Neural cell (in vitro differentiated cells): ENCODE measurements around the gene LNX2. TPM values are rescaled to one million over a fixed set of nuclear protein-coding genes. Genes with fewer than 3 reads are reported as not detected.

Experiments used
- H2AFZ ChIP-seq: fragments of 200-600, 300-800 bp; sonication (generic), shearing (Covaris generic); 2 replicates; pipeline ENCODE4 v1.6.0; 2014; ENCODE audit warnings: low read depth, mild to moderate bottlenecking, antibody characterized with exemption, low read length, moderate library complexity
- H3F3A ChIP-seq: fragments of 200-600 bp; shearing (Covaris generic); 2 replicates; pipeline ENCODE4 v1.6.1; 2016; ENCODE audit warnings: mild to moderate bottlenecking, moderate library complexity, mixed read lengths, antibody characterized with exemption, low read length; ENCODE audit not compliant: insufficient read depth, poor library complexity, severe bottlenecking
- H3K27ac ChIP-seq: fragments of 200-600, 300-800 bp; sonication (generic), shearing (Covaris generic); 2 replicates; pipeline ENCODE4 v1.5.1; 2014; ENCODE audit warnings: mild to moderate bottlenecking, low read length, moderate library complexity
- H3K27me3 ChIP-seq: fragments of 300-800, 200-600 bp; sonication (generic), shearing (Covaris generic); 2 replicates; pipeline ENCODE4 v1.6.0; 2014; ENCODE audit warnings: mild to moderate bottlenecking, low read depth, low read length, moderate library complexity; ENCODE audit not compliant: insufficient read depth
- H3K36me3 ChIP-seq: fragments of 300-800, 200-600 bp; sonication (generic), shearing (Covaris generic); 2 replicates; pipeline ENCODE4 v1.5.1; 2014; ENCODE audit warnings: mild to moderate bottlenecking, antibody characterized with exemption, low read length, moderate library complexity; ENCODE audit not compliant: insufficient read depth
- H3K4me2 ChIP-seq: fragments of 300-800, 200-600 bp; sonication (generic), shearing (Covaris generic); 2 replicates; pipeline ENCODE4 v1.6.0; 2014; ENCODE audit warnings: mild to moderate bottlenecking, low read length
- H3K4me3 ChIP-seq: fragments of 300-800, 200-600 bp; sonication (generic), shearing (Covaris generic); 2 replicates; pipeline ENCODE4 v1.5.1; 2014; ENCODE audit warnings: mild to moderate bottlenecking, low read length, moderate library complexity
- H3K79me2 ChIP-seq: fragments of 200-600 bp; shearing (Covaris generic); replicated peaks from 2 replicates; pipeline ENCODE4 v1.6.0; 2014; ENCODE audit warnings: mild to moderate bottlenecking, low read length, moderate library complexity; ENCODE audit not compliant: insufficient read depth
- H3K9ac ChIP-seq: fragments of 300-800, 200-600 bp; sonication (generic), shearing (Covaris generic); 2 replicates; pipeline ENCODE4 v1.6.1; 2016; ENCODE audit warnings: mild to moderate bottlenecking, low read length, mixed read lengths
- H3K9me2 ChIP-seq: fragments of 200-600 bp; shearing (Covaris generic); 2 replicates; pipeline ENCODE4 v1.6.1; 2016; ENCODE audit warnings: mild to moderate bottlenecking, low read length, mixed read lengths; ENCODE audit not compliant: insufficient read depth
- H3K9me3 ChIP-seq: fragments of 200-600, 300-800 bp; sonication (generic), shearing (Covaris generic); 2 replicates; pipeline ENCODE4 v1.6.1; 2016; ENCODE audit warnings: mild to moderate bottlenecking, mixed run types, low read length, moderate library complexity, mixed read lengths
- H4K20me1 ChIP-seq: fragments of 200-600 bp; shearing (Covaris generic); 2 replicates; pipeline ENCODE4 v1.6.1; 2016; ENCODE audit warnings: mild to moderate bottlenecking, mixed run types; ENCODE audit not compliant: insufficient read depth
- CTCF ChIP-seq: fragments of 450-650 bp; IDR thresholded peaks from 2 replicates; pipeline ENCODE4 v1.5.1; 2014; ENCODE audit warnings: antibody characterized with exemption, mild to moderate bottlenecking, moderate library complexity; ENCODE audit not compliant: poor library complexity, severe bottlenecking
- EP300 ChIP-seq: fragments of 450-650 bp; conservative IDR thresholded peaks from 2 replicates; pipeline ENCODE4 v1.6.1; 2014; ENCODE audit warnings: antibody characterized with exemption, mild to moderate bottlenecking, moderate library complexity; ENCODE audit not compliant: poor library complexity, severe bottlenecking
- EZH2 ChIP-seq: fragments of 200-600, 300-800 bp; shearing (Covaris generic), sonication (generic); IDR thresholded peaks from 2 replicates; pipeline ENCODE4 v1.6.1; 2014; ENCODE audit warnings: antibody characterized with exemption, low read length, borderline replicate concordance, mild to moderate bottlenecking; ENCODE audit not compliant: insufficient read depth, poor library complexity, severe bottlenecking
- MXI1 ChIP-seq: fragments of 450-650 bp; conservative IDR thresholded peaks from 2 replicates; pipeline ENCODE4 v1.6.1; 2014; ENCODE audit warnings: antibody characterized with exemption, mild to moderate bottlenecking; ENCODE audit not compliant: poor library complexity, severe bottlenecking
- POLR2AphosphoS5 ChIP-seq: IDR thresholded peaks from 2 replicates; pipeline ENCODE4 v1.6.1; 2012
- RAD21 ChIP-seq: fragments of 450-650 bp; conservative IDR thresholded peaks from 2 replicates; pipeline ENCODE4 v1.6.1; 2014; ENCODE audit warnings: antibody characterized with exemption, mild to moderate bottlenecking, moderate library complexity
- REST ChIP-seq: IDR thresholded peaks from 2 replicates; pipeline ENCODE4 v1.6.1; 2012; ENCODE audit warnings: borderline replicate concordance
- SMC3 ChIP-seq: fragments of 450-650 bp; conservative IDR thresholded peaks from 2 replicates; pipeline ENCODE4 v1.6.1; 2014; ENCODE audit warnings: antibody characterized with exemption, mild to moderate bottlenecking, moderate library complexity; ENCODE audit not compliant: poor library complexity
- TAF1 ChIP-seq: IDR thresholded peaks from 2 replicates; pipeline ENCODE4 v1.6.1; 2012; ENCODE audit warnings: low read depth
- polyA plus RNA-seq: library from polyadenylated mRNA; depleted of rRNA; stranded (reverse); fragments of >200 nt; gene quantifications from 2 replicates; pipeline ENCODE4 v1.2.3, GENCODE V29; 2014

LNX2 gene
- polyA plus RNA-seq, 1 donor from 2014 or later, result 4.2 TPM

GRCh38 chr13:27549406-27549981, 70.8 kb downstream of the LNX2 start:
- H3K36me3 ChIP-seq, result no peaks in the 10 kb centered on the region
- no peaks in the 10 kb centered on the region for H4K20me1 ChIP-seq
- H3F3A ChIP-seq, result no peaks in the 10 kb centered on the region
- H3K9me2 ChIP-seq, result no peaks in the 10 kb centered on the region
- no peak overlapping the region for H3K27ac ChIP-seq
- no peak overlapping the region for H3K4me3 ChIP-seq
- H3K79me2 ChIP-seq, result no peaks in the 10 kb centered on the region
- H3K9me3 ChIP-seq, result no peaks in the 10 kb centered on the region
- H2AFZ ChIP-seq, result no peak overlapping the region
- no peak overlapping the region for H3K4me2 ChIP-seq
- no peaks in the 10 kb centered on the region for H3K27me3 ChIP-seq
- TF ChIP-seq MXI1, result no peak
- no peak for TF ChIP-seq REST
- TF ChIP-seq RAD21, result no peak
- TF ChIP-seq SMC3, result no peak
- no peak for TF ChIP-seq CTCF
- TF ChIP-seq EZH2, result no peak
- H3K9ac ChIP-seq, result no peak overlapping the region

- no peaks in the 10 kb centered on the region for H3K36me3 ChIP-seq
- no peaks in the 10 kb centered on the region for H4K20me1 ChIP-seq
- H3K27ac ChIP-seq, result no peak overlapping the region
- no peaks in the 10 kb centered on the region for H3F3A ChIP-seq
- TF ChIP-seq POLR2AphosphoS5, result no peak
- TF ChIP-seq EP300, result no peak
- TF ChIP-seq RAD21, result no peak
- no peak for TF ChIP-seq MXI1
- TF ChIP-seq SMC3, result no peak
- no peak for TF ChIP-seq TAF1
- TF ChIP-seq EZH2, result no peak
- no peak overlapping the region for H2AFZ ChIP-seq
- H3K79me2 ChIP-seq, result no peaks in the 10 kb centered on the region
- no peaks in the 10 kb centered on the region for H3K27me3 ChIP-seq
- H3K9me3 ChIP-seq, result no peaks in the 10 kb centered on the region
- H3K9me2 ChIP-seq, result no peaks in the 10 kb centered on the region
- no peak overlapping the region for H3K4me3 ChIP-seq
- no peak overlapping the region for H3K4me2 ChIP-seq
- H3K9ac ChIP-seq, result no peak overlapping the region
These were observed 78.1 kb downstream of the LNX2 start for GRCh38 chr13:27542220-27542619.
